HG03521 (cell line): ENCODE results near the gene PIP4P1.
A peak's percentile ranks its signal among the peaks of the same experiment; 100 is the strongest.

Experiments used
- ATAC-seq: cut with Tn5 transposase; IDR thresholded peaks from one replicate; pipeline ENCODE4 v1.9.1; 2021; ENCODE audit warnings: mild to moderate bottlenecking, moderate library complexity; ENCODE audit not compliant: unreplicated experiment

Gene PIP4P1

GRCh38 chr14:20438664-20439063, 22.6 kb downstream of the PIP4P1 start:
- ATAC-seq = no peak

- no peak for ATAC-seq
These were observed 24.9 kb downstream of the PIP4P1 start for GRCh38 chr14:20436363-20436755.

GRCh38 chr14:20435582-20436362, 25.5 kb downstream of the PIP4P1 start, which contains the start of gene KLHL33:
TSS of gene KLHL33 (minus strand) at chr14:20436166. CDS start at chr14:20435811, 355 bp downstream.
- ATAC-seq = no peak

DNA sequence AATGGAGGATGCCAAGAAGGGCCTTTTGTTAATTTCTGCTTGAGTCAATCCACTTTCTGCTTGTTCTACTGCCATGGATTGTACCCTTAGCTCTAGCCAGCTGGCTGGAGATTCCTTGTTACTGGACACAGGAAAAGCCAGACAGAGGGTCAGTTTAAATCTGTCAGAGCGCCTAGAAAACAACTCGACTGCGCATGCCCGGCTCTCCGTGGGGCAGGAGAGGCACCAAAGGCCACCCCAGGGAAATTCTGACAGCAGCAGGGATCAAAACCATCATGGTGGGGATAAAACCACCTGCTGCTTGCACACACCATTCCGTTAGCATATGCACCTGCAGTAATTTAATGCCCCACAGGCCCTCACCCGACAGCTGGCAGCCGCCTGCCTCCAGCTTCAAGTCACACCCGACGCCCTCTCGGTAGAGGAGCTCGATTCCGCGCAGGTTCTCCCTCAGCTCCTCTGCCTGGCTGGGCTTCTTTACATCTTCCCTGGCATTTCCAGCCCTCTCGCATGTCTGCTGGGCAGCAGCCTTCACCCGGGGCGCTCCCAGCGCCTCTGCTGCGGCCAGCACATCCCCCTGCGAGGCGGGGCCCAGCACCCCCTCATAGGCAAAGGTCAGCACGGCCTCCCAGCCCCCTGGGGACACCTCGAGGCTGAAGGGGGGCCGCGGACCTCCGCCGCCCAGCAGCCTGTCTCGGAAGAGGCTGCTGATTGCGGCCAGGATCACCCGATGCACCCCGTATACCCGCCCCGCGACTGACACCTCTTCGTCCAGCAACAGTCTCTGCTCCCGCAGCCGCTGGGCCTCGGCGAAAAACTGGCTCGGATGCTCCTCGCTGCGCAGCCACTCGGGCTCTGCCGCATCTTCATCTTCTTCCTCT, 26.3 kb downstream of the PIP4P1 start:
- no peak for ATAC-seq

GRCh38 chr14:20429801-20430669, 31.2 kb downstream of the PIP4P1 start:
- no peak for ATAC-seq

GRCh38 chr14:20428802-20429201, 32.4 kb downstream of the PIP4P1 start:
- no peak for ATAC-seq

DNA sequence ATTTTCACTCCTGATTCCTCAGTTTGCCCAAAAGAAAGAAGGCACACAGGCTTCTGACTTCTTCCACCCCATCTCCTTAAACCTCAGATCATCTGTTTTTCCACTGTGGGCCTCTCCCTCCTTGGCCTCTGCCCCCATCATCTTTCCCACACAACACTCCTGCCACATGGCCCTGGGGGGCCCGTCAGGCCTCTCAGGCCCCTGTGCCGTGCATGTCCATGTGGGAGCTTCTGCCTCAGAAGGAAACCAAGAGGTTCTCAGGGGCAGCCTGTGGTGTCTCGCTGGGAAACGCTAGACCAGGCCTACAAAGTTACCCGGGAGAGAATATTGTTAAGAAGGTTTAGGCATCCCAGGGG, 33.2 kb downstream of the PIP4P1 start:
- ATAC-seq = peak; percentile 16

- peak; percentile 55 for ATAC-seq
These were observed 33.8 kb downstream of the PIP4P1 start for GRCh38 chr14:20427231-20428009.

DNA sequence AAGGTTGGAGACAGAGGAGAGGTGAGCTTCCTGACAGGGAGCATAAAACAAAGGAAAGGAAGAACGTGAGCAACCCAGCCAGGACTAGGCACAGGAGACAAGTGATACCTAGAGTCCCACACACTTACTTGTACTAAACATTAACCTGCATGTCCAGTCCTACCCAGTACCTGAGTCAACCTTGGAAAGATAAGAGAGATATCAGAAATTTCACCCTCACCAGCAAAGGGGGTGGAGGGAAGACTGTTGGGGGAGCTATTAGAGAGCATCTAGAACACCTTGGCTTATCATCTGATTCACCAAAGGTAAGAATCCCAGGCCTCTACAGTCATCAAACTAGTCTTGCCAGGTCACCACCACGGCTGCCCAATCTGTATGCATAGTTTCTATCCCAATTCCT, 36.4 kb downstream of the PIP4P1 start:
- no peak for ATAC-seq

DNA sequence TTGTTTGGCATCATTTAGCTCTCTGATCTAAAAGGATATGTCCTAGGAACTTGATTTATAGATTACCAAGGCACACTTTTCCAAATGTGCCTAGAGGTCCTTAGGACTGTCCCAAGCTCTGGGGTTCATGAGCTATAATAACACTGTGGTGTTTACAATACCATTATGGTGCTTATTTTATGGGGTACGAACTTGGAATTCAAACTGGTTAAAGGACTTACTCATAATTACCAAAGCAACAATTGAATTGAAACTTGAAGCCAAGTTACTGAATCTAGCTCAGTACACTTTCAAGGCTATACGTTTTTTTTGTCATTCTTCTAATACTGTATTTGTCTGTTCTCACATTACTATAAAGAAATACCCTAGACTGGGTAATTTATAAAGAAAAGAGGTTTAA, 38.3 kb downstream of the PIP4P1 start:
- no peak for ATAC-seq

DNA sequence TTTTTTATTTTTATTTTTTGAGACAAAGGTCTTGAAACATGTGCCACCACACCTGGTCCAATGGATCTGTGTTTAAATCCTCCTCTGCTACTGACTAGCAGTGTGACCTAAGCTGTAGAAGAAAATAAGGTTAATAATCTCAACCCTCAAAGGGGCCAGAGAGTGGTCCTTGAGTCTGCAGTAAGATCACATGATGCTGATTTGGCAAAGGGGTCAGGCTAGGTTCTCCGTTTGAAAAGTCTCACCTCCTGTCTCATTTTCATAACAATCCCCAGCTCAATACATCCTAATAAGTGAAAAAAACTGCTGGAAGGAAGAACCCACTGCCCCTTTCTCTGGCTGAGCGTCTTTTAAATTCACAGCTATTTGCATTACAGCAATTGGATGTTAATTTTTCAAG, 40.0 kb downstream of the PIP4P1 start:
- ATAC-seq = no peak

DNA sequence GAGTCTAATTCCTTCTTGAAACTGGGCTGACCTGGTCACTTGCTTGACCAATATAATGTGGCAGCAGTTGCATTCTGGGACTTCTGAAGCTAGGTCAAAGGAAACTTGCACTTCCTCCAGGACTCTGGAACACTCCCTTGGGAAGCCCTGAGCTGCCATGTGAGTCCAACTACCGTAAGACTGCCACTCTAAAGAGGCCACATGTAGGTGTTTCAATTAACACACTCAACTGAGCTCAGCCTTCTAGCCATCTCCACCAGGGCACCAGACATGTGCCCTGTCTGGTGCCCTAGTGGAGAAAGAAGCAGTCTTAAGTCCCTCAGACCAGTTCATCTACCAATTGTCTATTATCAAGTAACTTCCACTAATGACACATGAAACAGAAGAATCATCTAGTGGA, 41.8 kb downstream of the PIP4P1 start:
- ATAC-seq = no peak

- ATAC-seq = no peak
These were observed 42.7 kb downstream of the PIP4P1 start for GRCh38 chr14:20418501-20418909.

- ATAC-seq = no peak
These were observed 43.7 kb downstream of the PIP4P1 start for GRCh38 chr14:20417250-20418186.

DNA sequence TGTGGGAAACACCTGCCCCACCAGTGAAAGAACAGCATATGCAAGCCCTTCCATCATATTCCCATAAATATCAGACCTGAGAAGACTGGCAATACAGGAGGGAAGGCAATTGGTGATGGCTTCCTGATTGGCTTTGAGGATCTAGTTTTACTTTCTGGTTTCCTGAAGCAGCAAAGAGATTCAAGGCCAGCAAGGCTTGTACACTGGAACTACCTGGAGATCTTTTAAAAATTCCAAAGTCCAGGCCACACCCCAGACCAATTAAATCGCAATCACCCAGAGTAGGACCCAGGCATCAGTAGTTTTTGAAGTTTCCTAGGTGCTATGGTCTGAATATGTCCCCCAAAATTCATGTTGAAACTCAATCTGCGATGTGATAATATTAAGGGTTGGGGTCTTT, 45.0 kb downstream of the PIP4P1 start:
- no peak for ATAC-seq

GRCh38 chr14:20415782-20416206, 45.4 kb downstream of the PIP4P1 start:
- peak; percentile 29 for ATAC-seq

DNA sequence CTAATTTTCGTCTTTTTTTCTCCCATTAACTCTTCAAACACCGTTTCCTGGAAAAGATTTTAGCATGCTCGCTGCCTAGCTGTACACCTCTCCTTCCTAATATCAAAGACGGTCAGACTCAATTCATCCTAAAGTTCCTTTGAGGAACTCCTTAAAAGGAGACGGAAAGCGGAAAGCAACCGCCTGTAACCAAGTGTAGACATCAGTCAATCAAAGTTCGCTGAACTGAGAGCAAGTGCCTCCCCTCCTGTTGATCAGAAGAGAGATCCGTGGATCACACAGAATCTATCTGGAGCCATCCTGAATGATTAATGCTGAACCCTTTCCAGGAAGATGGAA, 47.5 kb downstream of the PIP4P1 start:
- ATAC-seq = no peak

DNA sequence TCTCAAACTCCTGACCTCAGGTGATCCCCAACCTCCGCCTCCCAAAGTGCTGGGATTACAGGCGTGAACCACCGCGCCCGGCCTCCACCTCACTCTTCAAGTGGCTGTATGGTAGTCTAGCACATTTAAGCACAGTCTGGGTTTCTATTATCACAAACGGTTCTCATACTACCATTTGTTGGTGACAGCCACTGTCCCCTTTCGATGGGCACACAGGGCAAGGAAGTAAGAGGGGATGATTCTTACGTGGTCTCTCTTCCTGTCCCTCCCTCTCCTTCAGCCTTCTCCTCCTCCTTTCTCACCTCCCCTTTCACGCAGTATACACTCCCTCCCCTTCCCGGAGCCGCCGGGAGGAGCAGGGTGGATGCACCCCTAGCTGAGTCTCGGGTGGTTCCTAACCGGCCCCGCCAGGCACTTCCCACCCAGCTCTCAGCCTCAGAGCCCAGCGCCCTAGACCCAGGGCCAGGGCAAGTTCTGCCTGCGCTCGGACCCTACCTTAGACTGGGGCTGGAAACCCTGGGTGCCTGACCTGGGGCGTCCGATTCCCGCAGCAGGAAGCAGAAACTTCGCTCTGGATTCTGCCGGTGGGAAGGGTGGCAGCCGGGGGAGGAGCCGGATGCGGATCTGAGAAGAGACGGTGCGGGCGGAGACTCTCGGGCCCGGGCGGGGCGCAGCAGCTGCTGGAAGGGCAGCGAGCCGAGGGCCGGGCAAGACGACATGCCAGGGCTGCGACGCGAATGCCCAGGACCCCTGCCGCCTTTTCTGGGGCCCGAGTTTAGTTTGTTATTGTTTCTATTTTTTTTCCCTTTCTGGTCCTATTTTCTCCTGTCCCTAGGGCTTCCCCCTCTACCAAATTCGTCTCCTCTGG, 48.1 kb downstream of the PIP4P1 start, which contains the start of gene TEP1:
Gene TEP1, minus strand, starts transcription at position 626 of the 868 bp plus-strand sequence. CDS start 5,062 bp downstream, outside the sequence.
- ATAC-seq = peak; percentile 55
